H1 (cell line): ENCODE data around the gene TRPC1. TPM values are rescaled to one million over a fixed set of nuclear protein-coding genes. Genes with fewer than 3 reads are reported as not detected.

Experiments used
- BRCA1 ChIP-seq: IDR thresholded peaks from 2 replicates; pipeline ENCODE4 v1.6.1; 2012; ENCODE audit warnings: low read depth, low read length, improper control_type of control experiment
- CEBPB ChIP-seq: IDR thresholded peaks from 2 replicates; pipeline ENCODE4 v1.6.1; 2012; ENCODE audit warnings: low read depth, low read length
- CHD1 ChIP-seq: IDR thresholded peaks from 2 replicates; pipeline ENCODE4 v1.6.1; 2012; ENCODE audit warnings: low read depth, low read length, improper control_type of control experiment
- CHD7 ChIP-seq: fragments of 300-600 bp; sonication (generic); IDR thresholded peaks from 2 replicates; pipeline ENCODE4 v1.7.1; 2012; ENCODE audit warnings: low read length, moderate library complexity, mild to moderate bottlenecking, inconsistent platforms; ENCODE audit not compliant: insufficient replicate concordance
- KDM5A ChIP-seq: fragments of 200-600 bp; IDR thresholded peaks from 2 replicates; pipeline ENCODE4 v1.7.1; 2012; ENCODE audit warnings: mild to moderate bottlenecking, low read length, inconsistent platforms, mixed read lengths
- NANOG ChIP-seq: IDR thresholded peaks from 2 replicates; pipeline ENCODE4 v1.6.1; 2011; ENCODE audit warnings: low read length, low read depth, mild to moderate bottlenecking, inconsistent platforms; ENCODE audit not compliant: insufficient read depth, poor library complexity, severe bottlenecking
- NRF1 ChIP-seq: IDR thresholded peaks from 2 replicates; pipeline ENCODE4 v1.6.1; 2011; ENCODE audit warnings: mild to moderate bottlenecking, low read depth, low read length, improper control_type of control experiment
- PHF8 ChIP-seq: fragments of 200-600 bp; sonication (generic); conservative IDR thresholded peaks from 2 replicates; pipeline ENCODE4 v1.7.1; 2012; ENCODE audit warnings: low read depth, mild to moderate bottlenecking, inconsistent platforms, low read length, moderate library complexity
- RFX5 ChIP-seq: IDR thresholded peaks from 2 replicates; pipeline ENCODE4 v1.6.1; 2011; ENCODE audit warnings: low read depth, low read length, improper control_type of control experiment, borderline replicate concordance
- SAP30 ChIP-seq: fragments of 300-600 bp; sonication (generic); IDR thresholded peaks from 2 replicates; pipeline ENCODE4 v1.7.1; 2012; ENCODE audit warnings: low read length, moderate library complexity, mild to moderate bottlenecking, inconsistent platforms; ENCODE audit not compliant: insufficient read depth, insufficient replicate concordance
- YY1 ChIP-seq: IDR thresholded peaks from 2 replicates; pipeline ENCODE4 v1.6.1; 2011; ENCODE audit warnings: low read depth, mild to moderate bottlenecking, low read length
- polyA plus RNA-seq, 7 experiments: library from polyadenylated mRNA; depleted of rRNA in 3 of 7; stranded (reverse) in 5 of 7; unstranded in 2 of 7; fragments of >200 nt in 5 of 7; fragments of 200-250 nt in 2 of 7; gene quantifications; 1 replicate in 5 of 7; 2 replicates in 1 of 7; 4 replicates in 1 of 7; pipeline versions ENCODE4 v1.2.1 to v1.2.3, GENCODE V29; 2011 to 2013; ENCODE audit warnings: missing spikeins in 2 of 7, mixed read lengths in 2 of 7
- total RNA-seq: library from RNA; stranded (reverse); fragmentation: NEBNext Ultra II Directional; extraction: Animal tissue kit (Norgen Biotek cat#: 25700); gene quantifications from 2 replicates; pipeline ENCODE4 v1.2.1, GENCODE V29; 2021

TRPC1 gene
- total and polyA plus RNA-seq, 2 of the 8 experiments (the other 6 are each of a cell fraction or from before 2014, with no cell fraction given), result 22.6 to 23.1 TPM

GRCh38 chr3:142723968-142724681, at the start of gene TRPC1 (continued):
- TF ChIP-seq CHD7 (no peak), KDM5A (no peak), SAP30 (no peak), NANOG (no peak), YY1 (peak; percentile 91), NRF1 (peak; percentile 59), BRCA1 (no peak), PHF8 (peak; percentile 93; the same call in 1 of the 2 replicates), CHD1 (no peak), RFX5 (no peak), CEBPB (no peak)
